NCI-H748 (cell line): ENCODE measurements around the gene KIFC3.
A peak's percentile ranks its signal among the peaks of the same experiment; 100 is the strongest.
"Not testable (repeated sequence)": the region's sequence is repeated elsewhere in the genome, so short reads cannot be mapped to it uniquely, and the experiment has no call there.

Experiments used
- DNase-seq: peaks from one replicate; lab custom pipeline; 2025; ENCODE audit not compliant: unreplicated experiment; lab: John Stamatoyannopoulos, UW

The KIFC3 gene

GRCh38 chr16:57826052-57826451, 23.8 kb upstream of the KIFC3 start:
- DNase-seq = no peak

DNA sequence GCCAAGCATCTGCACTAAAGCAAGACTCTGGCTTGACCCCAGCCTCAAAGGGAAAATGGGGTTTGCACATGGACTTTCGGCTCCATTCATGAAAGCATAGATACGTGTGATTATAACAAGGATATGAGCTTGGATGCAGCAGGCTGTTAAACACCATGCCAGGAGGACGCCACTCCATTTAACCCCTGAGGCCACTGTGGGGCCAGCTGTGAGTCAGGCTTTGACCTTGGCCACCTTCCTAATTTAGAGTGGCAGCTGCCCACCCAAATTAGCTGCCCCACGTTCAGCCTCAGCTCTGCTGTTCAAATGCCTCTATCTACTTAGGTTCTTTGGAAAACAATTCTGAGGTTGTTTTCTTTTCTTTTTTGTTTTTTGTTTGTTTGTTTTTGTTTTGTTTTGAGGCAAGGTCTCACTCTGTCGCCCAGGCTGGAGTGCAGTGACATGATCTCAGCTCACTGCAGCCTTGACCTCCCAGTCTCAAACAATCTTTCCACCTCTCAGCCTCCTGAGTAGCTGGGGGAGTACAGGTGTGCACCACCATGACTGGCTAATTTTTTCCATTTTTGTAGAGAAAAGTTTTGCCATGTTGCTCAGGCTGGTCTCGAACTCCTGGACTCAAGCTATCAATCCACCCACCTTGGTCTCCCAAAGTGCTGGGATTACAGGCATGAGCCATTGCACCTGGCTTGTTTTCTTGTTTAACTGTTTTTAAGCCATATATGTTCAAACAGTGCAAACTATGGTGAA, 23.2 kb upstream of the KIFC3 start:
- no peak for DNase-seq

- DNase-seq = no peak
These were observed 22.6 kb upstream of the KIFC3 start for GRCh38 chr16:57824888-57825287.

DNA sequence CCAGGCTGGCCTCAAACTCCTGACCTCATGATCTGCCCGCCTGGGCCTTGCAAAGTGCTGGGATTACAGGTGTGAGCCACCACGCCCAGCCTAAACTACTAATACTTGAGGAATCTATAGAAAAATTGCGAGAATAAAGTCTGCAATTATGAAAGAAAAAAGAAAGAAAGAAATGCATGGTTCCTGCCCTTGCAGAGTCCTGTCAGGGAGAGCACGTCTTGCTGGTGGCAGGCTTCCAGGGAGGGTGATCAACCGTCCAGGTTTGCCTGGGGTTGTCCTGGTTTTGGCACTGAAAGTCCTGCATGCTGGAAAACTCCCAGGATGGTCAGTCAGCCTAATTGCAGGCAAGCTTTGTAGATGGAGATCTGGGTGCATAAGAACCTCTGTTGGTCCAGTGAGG, 21.5 kb upstream of the KIFC3 start:
- no peak for DNase-seq

- DNase-seq = no peak
These were observed 20.6 kb upstream of the KIFC3 start for GRCh38 chr16:57822856-57823255.

- no peak for DNase-seq
These were observed 19.8 kb upstream of the KIFC3 start for GRCh38 chr16:57822018-57822553.

- no peak for DNase-seq
These were observed 19.1 kb upstream of the KIFC3 start for GRCh38 chr16:57821149-57821971.

DNA sequence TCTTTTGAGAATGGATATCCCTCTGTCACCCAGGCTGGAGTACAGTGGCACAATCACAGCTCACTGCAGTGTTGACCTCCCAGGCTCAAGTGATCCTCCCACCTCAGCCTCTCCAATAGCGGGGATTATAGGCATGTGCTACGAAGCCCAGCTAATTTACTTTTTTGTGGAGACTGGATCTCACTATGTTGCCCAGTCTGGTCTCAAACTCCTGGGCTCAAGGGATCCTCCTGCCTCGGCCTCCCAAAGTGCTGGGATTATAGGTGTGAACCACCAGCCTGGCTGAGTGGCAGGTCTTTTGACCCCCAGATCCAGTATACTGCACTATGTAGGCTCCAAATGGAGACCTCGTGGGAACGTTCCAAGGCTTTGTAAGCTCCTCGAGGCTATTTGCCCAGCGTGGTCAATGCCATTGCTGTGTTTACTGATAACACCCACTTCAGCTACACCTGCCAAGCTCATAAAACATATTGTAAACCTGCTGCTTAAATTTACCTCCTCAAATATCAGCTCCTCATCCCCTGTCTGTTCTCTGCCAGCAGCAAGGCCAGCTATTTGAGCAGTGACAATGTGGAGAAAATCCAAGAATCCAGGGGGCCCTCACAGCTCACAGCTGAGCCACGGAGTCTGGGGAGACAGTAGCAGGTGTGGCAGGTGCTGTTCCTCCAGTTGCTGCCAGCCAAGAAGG, 16.2 kb upstream of the KIFC3 start:
- peak; percentile 97 for DNase-seq

GRCh38 chr16:57817680-57818079, 15.4 kb upstream of the KIFC3 start:
- DNase-seq = no peak

DNA sequence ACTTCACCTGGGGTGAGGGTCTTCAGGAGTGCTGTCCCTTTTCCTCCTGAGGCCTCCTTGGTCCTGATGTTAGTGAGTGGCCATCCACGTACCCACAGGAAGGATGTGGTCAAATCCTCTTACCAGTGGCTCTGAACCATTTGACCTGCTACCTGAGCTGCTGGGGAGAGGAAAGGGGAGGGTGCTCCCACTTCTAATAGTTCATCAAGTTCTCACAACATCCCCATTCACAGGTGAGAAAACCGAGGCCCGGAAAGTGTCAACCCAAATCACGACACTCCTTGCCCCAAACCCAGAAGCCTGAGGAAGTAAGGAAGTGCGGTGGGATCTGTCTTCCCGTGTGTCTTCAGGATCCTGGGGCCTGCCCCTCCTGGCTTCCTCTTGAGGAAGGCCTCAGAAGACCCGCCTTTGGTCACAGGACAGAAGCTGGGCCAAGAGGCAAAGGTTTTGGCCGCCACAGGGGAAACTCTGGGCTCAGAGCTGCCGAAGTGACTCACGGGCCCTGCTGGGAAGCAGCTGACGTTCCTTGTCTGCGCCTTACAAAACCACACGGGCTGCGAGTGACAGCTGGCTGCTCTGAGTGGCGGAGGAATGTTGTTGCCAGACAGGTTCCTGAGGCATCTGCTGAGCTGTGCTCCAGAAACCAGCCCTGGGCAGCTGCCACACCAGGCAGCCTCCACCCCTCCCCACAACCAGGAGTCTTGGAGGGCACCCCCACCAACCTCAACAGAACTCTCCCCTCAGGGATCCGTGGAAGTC, 13.9 kb upstream of the KIFC3 start:
- DNase-seq = peak; percentile 84

DNA sequence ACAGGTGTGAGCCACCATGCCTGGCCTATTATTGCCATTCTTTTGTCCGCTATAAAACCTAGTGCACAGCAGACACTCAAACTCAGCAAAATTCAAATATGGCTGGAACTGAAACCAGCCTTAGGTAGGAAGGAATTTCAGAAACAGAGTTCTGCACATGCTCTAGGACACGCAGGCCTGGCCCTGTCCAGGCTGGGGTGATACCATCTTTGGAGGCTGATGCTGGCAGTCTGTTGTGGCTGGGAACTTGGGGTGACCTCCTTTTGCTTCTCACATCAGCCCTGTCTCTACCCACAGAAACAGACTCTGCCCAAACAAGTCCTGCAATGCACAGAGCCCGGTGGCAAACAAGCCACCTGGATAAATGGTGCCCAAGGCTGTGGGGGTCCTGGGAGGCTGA, 12.6 kb upstream of the KIFC3 start:
- no peak for DNase-seq

GRCh38 chr16:57813466-57813865, 11.2 kb upstream of the KIFC3 start:
- no peak for DNase-seq

DNA sequence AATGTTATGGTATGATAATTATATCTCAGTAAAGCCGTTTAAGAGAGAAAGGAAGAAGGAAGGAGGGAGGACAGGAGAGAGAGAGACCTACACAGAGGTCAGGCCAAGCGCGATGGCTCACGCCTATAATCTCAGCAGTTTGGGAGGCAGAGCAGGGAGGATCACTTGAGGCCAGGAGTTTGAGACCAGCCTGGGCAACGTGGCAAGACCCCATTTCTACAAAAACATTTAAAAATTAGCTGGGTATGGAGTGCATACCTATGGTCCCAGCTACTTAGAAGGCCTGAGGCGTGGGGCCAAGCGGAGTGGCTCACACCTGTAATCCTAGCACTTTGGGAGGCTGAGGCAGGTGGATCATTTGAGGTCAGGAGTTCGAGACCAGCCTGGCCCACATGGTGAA, 9.0 kb upstream of the KIFC3 start:
- not testable (repeated sequence) for DNase-seq

GRCh38 chr16:57810197-57811031, 8.1 kb upstream of the KIFC3 start:
- DNase-seq = peak; percentile 70

DNA sequence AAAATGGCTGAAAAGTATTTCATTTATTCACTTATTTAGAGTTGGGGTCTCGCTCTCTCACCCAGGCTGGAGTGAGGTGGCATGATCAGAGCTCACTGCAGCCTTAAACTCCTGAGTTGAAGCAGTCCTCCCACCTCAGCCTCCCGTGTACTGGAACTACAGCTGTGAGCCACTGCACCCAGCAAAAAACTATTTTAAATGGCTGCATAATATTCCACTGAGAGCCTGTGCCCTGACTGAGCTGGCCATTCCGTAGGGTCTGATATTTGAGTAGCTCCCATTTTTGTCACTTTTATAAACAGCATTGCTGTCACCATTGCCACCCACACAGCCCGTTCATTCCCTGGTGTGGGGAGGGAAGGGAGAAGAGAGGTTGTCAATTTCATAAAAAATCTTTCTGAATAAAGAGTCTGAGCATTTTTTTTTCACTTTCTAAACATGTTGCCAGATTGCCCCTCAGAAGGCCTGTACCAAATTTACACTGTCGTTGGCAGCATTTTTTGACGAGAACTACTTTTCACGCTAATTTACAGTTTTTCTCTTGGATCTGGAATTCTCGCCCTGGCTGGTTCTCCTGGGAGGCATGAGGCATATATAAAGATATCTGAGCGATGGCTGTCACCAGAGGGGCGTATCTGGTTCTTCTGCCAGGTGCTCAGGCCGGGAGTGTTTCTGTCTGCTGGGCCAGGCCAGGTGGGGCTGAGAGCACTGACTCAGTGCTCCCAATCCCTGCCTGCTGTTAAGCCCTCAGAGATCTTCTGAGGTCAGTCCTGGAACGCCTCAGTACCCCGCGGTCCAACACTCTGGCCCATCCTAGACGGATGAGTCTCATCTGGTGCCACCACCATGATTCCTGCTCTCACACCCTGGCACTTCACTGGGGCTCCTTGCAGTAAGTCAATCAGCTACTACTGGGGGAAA, 7.2 kb upstream of the KIFC3 start:
- DNase-seq = no peak

- no peak for DNase-seq
These were observed 6.4 kb upstream of the KIFC3 start for GRCh38 chr16:57808589-57809228.

DNA sequence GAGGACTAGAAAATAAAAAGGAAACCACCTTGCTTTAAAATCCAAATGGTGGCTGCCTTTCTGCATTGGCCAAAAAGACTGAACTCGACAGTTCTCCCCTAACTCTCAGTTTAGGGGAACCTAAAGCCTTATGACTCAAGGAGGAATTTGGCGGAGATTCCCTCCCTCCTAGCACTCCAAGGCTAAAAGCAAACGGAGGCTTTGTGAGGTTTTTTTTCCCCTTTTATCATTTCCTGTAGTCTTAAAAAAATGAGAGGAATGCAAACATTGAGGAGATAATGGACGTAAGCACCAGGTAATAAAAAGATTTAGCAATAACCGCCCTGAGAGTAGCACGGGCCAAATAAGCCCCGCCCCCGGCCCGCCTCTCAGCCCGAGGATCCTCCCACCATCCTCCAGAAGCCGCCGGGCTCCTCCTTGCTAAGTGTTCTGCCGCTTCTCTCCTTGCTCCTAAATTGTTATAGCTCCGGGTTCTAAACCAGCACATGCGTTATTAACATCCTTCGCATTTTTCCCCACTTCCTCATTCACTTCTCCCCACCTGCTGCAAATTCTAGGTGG, 5.8 kb upstream of the KIFC3 start:
- peak; percentile 65 for DNase-seq
